NCI-H1105 (cell line): ENCODE results near the gene TIMP3.
"Not testable (repeated sequence)": the region's sequence is repeated elsewhere in the genome, so short reads cannot be mapped to it uniquely, and the experiment has no call there.

Experiments used
- DNase-seq: peaks from one replicate; lab custom pipeline; 2025; lab: John Stamatoyannopoulos, UW

Gene TIMP3

GRCh38 chr22:32801537-32802236 lies at the start of gene TIMP3:
Gene TIMP3, plus strand, starts transcription at chr22:32801705. Its CDS starts 297 bp downstream, at chr22:32802002.
- peak; percentile 42 for DNase-seq

- DNase-seq, result no peak
Measured at GRCh38 chr22:32752326-32752725, 49.2 kb upstream of the TIMP3 start.

- DNase-seq, result no peak
Measured at GRCh38 chr22:32752816-32753520, 48.5 kb upstream of the TIMP3 start.

- DNase-seq, result no peak
Measured at GRCh38 chr22:32753591-32753990, 47.9 kb upstream of the TIMP3 start.

- DNase-seq, result no peak
Measured at GRCh38 chr22:32754413-32755041, 47.0 kb upstream of the TIMP3 start.

- not testable (repeated sequence) for DNase-seq
Measured at GRCh38 chr22:32757086-32757762, 44.3 kb upstream of the TIMP3 start.

GRCh38 chr22:32758866-32759385 lies 42.6 kb upstream of the TIMP3 start:
- DNase-seq, result no peak

- DNase-seq, result no peak
Measured at GRCh38 chr22:32760396-32760795, 41.1 kb upstream of the TIMP3 start.

- no peak for DNase-seq
Measured at GRCh38 chr22:32760815-32761214, 40.7 kb upstream of the TIMP3 start.

- DNase-seq, result no peak
Measured at GRCh38 chr22:32761251-32761903, 40.1 kb upstream of the TIMP3 start.

GRCh38 chr22:32764330-32765131 lies 37.0 kb upstream of the TIMP3 start:
- DNase-seq, result no peak

GRCh38 chr22:32765132-32765618 lies 36.3 kb upstream of the TIMP3 start:
- DNase-seq, result no peak

GRCh38 chr22:32771756-32772155 lies 29.7 kb upstream of the TIMP3 start:
- DNase-seq, result no peak

GRCh38 chr22:32775957-32776356 lies 25.5 kb upstream of the TIMP3 start:
- DNase-seq, result no peak

- DNase-seq, result no peak
Measured at GRCh38 chr22:32776397-32776796, 25.1 kb upstream of the TIMP3 start.

GRCh38 chr22:32776802-32777201 lies 24.7 kb upstream of the TIMP3 start:
- DNase-seq, result no peak

- no peak for DNase-seq
Measured at GRCh38 chr22:32777987-32778386, 23.5 kb upstream of the TIMP3 start.

GRCh38 chr22:32780726-32781310 lies 20.7 kb upstream of the TIMP3 start:
- no peak for DNase-seq

- DNase-seq, result no peak
Measured at GRCh38 chr22:32781695-32782094, 19.8 kb upstream of the TIMP3 start.

GRCh38 chr22:32785321-32786026 lies 16.0 kb upstream of the TIMP3 start:
- no peak for DNase-seq
